Central memory CD4-positive, alpha-beta T cell (primary cell): ENCODE results near the gene ELMO1.

ENCODE experiments used
- DNase-seq: peaks from one replicate; pipeline ENCODE4 v3.0.0; 2022

ELMO1 gene

GRCh38 chr7:37256631-37257030, 192.0 kb downstream of the ELMO1 start:
- DNase-seq, result no peak

GRCh38 chr7:37255327-37255944, 193.2 kb downstream of the ELMO1 start:
- no peak for DNase-seq

DNA sequence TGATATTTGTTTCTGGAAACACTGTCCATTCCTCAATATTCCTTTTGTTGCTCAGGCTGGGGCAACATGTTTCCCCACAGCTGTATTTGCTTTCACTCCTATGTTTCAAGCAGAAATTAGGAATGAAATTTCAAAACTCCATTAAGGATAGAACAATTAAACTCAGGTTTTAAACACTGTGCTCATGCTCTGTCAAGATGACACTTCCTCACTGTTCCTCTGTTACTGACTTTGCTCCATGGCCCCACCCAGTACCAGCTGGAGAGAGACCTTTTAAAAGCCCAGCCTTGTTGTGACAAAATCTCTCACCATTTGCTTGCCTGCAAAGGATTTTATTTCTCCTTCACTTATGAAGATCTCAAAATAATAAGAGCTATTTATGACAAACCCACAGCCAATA, 197.4 kb downstream of the ELMO1 start:
- DNase-seq, result no peak

- no peak for DNase-seq
These were observed 199.4 kb downstream of the ELMO1 start for GRCh38 chr7:37249240-37249639.

DNA sequence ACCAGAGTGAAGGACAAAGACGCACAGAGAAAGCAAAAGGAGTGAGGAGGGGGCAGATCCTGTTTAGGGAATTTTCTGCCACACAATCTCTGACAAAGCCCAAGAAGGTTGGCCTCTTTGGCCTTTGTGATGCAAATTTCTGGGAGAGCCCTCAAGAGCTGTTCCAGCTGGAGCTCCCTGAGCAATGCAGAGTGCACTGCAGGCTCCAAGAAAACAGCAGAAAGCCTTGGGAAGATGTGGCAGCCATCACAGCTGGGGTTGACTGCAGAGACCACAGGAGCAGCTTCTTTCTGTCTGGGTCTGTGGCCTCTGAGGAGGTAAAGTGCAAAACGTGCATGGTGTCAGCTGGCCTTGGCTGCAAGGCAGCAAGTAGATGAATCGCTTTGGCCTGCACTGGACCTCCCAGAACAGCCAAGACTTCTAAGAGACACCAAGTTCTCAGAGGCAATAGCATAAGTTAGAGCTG, 200.2 kb downstream of the ELMO1 start:
- no peak for DNase-seq

DNA sequence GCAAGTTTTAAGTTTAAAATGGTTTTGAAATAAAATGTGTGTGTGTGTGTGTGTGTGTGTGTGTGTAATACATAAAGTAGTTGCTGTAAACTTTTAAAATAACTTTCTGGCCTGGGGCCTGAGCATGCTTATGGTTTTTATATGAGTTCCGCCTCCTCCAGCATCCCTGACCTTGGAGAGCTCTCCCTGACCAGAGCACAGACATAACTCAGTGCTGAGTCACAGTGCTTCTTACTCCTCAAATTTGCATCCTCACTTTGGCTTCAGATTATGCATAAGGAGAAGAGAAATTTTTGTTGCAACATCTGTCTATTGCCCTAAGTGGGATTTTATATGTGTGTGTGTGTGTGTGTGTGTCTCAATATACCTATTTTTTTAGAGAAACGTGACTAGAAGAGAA, 200.8 kb downstream of the ELMO1 start:
- no peak for DNase-seq

DNA sequence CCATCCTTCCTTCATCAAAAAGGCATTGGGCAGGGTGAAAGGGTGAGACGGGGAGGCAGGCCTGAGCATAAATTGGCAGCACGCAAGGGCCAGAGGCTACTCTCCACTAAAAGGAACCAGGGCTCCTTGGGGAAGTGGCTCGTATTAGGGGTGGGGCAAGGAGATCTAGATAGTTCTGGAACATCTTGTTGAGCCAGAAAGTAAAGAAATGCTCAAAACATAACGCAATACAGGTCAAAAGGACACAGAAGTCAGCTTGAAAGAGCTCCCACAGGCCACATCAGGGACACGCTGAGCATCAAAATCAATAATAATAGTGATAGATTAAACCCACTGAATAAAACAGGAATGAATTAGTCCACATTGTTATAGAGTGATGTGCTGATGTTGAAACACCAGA, 203.1 kb downstream of the ELMO1 start:
- no peak for DNase-seq

DNA sequence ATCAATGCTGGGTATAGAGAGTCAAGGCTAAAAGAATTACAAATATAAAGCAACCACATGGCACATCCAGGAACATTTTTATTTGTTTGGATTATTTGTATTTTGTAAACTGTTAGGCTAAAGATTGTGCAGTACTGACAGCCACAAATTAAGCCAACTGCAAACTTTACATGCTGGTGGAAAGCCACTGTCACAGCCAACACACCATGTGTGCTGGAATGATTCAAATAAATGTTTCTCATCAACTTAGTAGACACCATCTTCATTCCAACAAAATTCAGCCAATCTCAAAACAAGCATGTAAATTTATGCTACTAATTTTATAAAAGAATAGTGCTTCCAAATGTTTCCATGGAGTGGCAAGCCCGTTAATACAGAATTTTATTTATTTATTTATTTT, 211.8 kb downstream of the ELMO1 start:
- DNase-seq, result no peak

GRCh38 chr7:37235813-37236212, 212.9 kb downstream of the ELMO1 start:
- no peak for DNase-seq

GRCh38 chr7:37234928-37235327, 213.7 kb downstream of the ELMO1 start:
- DNase-seq, result peak; percentile 11

GRCh38 chr7:37234334-37234733, 214.3 kb downstream of the ELMO1 start:
- no peak for DNase-seq

DNA sequence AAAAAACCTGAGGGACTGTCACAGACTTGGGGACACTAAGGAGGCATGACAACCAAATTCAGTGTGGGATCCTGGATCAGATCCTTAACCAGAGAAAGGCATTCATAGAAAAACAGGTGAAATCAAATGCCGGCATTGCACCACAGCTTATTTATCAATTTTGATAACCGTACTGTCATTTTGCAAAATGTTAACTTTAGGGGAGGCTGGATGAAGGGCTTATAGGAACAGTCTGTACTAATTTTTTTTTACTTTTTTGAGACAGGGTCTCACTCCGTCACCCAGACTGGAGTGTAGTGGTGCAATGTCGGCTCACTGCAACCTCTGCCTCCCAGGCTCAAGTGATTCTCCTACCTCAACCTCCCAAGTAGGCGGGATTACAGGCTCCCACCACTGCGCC, 217.1 kb downstream of the ELMO1 start:
- DNase-seq, result no peak

DNA sequence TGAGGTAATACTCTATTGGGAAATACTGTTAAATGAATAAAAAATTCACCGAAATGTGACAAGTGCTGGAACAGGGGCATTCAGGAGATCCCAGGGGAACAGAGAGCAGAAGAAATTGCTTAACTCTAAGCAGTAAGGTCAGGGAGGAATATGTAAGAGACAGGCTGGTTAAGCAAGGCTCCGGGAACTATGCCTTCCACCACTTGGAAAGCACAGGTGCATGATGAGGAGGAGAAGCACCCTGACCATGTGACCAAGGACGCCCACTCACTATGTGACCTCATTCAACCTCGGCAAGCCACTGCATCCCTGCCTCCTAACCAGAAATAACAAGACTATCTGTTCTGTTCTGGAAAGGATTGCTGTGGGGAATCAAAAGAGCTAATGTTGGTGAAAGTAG, 218.4 kb downstream of the ELMO1 start:
- no peak for DNase-seq

GRCh38 chr7:37229381-37229780, 219.3 kb downstream of the ELMO1 start:
- DNase-seq, result no peak

DNA sequence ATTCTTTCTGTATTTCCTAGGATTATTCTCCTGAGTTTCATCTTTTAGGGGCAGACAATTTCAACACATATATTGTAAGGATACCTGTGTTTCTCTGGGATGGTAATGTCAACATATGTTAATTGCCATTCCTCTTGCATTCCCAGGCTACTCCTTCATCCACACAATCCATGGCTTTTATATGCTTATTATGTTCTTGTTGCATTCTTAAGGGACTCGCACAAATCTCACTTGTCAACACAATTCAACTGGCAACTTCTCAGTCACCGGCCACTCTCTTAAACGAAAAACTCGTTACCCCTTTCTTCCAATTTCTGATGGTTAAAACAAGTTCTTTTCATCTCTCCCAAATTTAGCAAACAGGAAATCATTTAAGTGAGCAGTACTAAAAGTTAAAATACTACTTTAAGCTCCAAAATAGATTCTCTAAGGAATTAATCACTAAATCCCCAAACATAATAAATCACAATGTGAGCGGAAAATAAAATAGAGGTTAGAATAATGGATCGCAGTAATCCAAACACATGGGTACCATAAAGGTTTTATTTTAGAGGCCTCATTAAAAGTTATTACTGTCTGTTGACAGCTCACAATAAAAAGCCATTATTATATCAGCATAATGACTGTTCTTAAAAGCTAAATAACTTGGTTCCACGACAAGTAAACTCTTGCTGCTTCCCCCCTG, 223.2 kb downstream of the ELMO1 start:
- no peak for DNase-seq

- no peak for DNase-seq
These were observed 223.9 kb downstream of the ELMO1 start for GRCh38 chr7:37224746-37225145.

DNA sequence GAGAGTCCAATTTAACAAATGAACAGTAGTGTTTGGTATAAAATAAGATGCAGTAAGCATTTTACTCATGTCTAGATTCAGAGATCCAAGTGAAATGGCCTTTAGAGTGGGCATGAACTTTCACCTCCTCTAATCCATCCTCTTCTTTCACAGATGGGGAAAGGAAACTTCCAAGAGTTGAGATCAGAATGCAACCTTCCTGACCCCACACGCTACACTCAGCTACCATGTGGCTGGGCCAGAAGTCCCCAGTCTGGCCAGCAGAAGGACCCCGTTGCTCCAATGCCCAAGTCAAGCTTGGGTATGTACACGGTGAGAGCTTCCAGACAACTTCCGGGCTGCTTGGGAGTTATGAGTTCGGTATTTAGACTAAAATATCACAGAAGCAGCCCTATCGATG, 228.0 kb downstream of the ELMO1 start:
- no peak for DNase-seq

DNA sequence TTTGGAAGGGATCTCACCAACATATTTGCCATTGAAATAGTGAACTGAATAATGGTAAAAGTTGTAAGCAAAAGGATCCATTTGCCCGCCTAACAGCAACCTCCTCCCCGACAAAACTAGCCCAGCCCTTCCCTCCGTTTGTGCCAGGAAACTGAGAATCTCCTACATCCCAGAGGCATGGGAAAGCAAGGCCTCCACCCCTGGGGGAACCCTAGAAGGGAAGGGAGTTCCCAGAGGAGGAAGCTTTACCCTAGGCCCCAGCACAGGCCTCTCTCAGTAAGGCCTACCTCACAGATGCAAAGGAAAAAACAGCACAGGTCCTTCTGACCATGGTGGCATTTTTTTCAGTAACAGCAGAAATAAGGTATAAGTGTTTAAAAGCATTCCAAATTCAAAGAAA, 229.7 kb downstream of the ELMO1 start:
- no peak for DNase-seq

DNA sequence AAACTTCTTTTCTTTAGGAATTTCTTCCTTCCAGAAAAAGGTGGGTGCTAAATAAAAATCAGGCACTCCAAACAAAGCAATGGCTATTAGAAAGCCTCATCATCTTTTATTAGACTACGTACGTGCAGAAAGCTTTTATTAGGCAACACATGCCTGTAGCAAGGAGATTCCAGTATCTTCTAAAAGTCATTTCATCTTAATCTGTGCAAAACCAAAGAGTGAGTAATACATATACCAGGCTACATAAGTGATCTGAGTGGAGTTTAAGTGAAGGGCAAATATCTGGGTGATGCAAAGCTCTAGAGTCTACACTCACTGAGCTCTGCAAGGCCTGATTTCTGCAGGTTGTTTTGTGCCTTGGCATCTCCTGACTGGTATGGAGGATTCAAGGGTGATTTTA, 231.7 kb downstream of the ELMO1 start:
- DNase-seq, result no peak

DNA sequence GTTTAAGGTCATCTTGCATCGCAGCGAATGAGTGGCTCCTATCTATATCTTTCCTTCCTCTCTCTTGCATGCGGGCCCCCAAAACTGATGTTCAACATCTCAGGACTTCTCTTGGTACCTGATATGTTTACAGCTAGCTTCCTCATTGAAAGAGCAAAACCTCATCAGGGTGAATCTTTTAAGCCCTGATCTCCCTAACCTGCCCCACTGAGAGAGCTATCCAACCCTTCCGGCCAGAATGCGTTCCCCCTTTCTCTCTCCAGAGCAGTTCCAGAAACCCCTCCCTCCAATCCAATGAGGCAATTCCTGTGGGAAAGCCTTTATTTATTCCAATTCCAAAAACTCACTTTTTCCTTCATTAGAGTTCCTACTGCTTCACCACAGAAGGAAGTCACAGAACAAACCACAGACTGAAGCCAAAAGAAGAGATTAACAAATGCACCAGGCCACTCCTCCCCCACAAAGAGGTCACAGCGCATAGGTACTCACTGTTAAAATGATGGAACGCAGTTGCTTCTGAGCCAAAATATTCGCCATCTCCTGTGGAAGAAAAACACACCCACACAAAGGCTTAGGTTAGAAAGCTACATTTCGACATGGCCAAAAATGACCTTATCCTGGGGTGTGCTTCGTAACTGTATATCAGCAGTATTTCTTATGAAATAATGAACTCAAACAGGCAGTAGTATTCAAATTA, 232.4 kb downstream of the ELMO1 start:
- no peak for DNase-seq

- no peak for DNase-seq
These were observed 233.3 kb downstream of the ELMO1 start for GRCh38 chr7:37215290-37215923.

DNA sequence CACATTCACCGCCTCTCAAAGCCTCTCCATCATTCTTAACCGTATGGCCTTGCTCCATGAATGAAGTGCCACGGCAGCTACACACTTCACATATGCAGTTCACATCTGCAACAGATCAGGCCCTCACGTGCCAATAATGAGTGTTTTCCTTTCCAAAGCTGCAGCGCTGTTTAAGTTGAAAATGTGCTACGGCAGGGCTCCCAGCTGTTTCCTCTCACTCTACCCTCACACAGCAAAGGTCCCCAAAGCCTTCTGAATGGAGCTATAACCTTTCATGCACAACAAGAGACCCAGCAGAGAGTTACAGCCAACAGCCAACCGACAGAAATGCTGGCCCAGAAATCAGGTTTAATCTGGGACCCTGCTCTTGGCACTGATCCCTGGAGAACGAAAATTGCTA, 236.1 kb downstream of the ELMO1 start:
- no peak for DNase-seq

GRCh38 chr7:37212051-37212450, 236.6 kb downstream of the ELMO1 start:
- no peak for DNase-seq
